ENCODE data around the gene C1QTNF1. TPM values are rescaled to one million over a fixed set of nuclear protein-coding genes. Genes with fewer than 3 reads are reported as not detected.
"Not testable (repeated sequence)": the region's sequence is repeated elsewhere in the genome, so short reads cannot be mapped to it uniquely, and the experiment has no call there.

Gene C1QTNF1
- total RNA-seq, 1 donor from 2014 or later = 0.78 TPM

DNA sequence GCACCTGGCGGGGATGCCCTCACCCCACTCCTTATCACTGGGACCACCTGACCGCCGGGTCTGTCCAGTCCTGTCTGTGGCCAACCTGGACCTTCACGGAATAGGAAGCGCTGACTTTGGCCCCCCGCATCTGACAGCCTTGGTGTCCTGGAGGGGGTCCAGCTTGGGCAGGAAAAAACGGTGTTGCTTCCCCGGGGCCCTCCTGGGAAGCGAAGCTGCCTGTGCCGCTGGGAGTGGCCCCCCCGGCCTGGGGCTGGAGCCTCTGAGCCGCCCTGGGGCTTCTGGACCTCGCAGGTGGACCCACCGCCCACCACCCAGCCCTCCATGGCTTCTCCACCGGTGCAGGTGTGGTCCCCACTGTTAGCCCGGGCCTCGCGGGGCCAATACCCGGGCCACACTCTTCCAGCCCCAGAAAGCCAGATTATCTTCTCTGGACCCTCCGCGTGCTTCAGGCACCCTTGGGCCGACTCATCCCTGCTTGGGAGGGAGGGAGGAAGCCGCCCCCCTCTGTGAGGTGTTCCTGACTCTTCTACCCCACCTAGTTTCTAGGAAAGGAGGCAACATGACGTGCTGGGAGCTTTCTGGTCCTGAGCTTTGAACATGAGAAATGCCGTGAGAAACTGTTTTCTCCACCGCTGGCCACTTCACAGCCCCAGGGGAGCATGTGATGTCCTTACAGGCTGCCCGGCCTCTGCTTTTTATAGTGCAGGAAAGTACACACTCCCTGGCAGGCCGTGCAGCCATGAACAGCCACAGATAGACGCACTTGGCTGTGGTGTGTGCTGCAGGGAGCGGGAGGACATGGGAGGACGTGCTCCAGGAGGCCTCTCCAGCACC lies 1.1 kb downstream of the C1QTNF1 start:
- no peak for DNase-seq

DNA sequence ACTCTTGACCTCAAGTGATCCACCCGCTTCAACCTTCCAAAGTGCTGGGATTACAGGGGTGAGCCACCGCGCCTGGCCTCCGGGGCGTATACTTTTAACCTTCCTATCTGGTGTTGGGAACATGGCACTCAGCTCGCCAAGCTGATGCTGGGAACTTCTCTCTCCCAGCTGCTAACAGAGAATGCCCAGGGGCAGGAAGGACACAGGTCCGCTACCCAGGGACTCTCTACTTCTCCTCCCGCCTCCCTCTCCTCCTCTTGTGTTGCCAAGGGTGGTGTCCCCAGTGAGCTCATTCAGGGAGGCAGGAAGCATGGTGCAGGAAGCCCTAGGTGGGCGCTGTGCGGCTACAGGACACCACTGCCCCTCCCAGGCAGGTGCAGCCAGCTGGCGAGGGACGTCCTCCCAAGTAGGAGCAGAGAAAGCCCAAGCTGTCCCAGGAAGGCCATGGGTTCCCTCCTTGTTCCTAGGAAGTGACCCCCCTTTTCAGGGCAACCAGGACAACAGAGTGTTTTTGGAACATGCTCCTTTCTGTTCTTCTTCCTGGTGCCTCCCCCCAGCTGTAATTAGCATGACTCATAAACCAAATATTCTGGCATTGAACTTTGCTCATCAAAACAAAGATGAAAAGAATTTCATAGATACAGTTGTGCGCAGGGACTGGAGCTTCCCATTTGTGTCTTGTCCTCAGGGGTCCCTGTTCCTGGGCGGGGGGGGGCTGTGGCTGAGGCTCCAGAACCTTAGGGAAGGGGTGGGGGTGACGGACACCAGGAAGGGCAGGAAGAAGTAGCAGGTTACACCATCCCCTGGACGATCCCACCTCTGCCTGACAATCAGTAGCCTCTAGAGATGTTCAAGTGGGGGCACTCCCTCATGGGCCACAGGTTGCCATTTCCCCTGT lies 2.7 kb downstream of the C1QTNF1 start:
- DNase-seq = no peak

DNA sequence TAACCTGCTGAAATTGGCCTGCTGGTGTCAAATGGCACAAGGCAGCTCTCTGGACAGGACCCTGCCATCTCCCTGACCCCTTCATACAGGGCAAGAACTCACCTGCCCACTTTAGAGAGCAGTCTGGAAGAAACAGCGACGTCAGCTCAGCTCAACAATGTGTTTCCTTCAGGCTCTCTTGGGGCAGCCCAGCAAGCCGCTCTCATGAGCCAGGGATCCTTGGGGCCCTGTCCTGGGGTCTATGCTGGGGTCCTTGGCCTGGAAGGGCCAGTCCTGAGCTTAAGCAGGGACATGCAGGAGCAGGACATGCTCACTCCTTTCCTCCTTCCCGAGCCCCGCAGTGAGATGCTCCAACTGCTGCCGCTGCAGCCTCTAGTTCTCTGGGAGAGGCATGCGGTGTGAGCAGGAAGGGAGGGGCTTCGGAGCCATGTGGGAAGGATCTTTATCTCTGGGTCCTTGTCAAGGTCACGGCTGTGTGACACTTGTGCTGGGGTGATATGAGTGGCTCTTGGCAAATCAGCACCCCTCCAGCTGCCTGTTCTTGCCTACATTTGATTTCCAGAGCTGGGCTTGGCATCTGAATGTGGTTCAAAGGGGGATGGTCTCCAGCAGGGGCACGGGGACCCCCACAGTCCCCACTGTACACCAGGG lies 3.4 kb downstream of the C1QTNF1 start:
- no peak for DNase-seq

DNA sequence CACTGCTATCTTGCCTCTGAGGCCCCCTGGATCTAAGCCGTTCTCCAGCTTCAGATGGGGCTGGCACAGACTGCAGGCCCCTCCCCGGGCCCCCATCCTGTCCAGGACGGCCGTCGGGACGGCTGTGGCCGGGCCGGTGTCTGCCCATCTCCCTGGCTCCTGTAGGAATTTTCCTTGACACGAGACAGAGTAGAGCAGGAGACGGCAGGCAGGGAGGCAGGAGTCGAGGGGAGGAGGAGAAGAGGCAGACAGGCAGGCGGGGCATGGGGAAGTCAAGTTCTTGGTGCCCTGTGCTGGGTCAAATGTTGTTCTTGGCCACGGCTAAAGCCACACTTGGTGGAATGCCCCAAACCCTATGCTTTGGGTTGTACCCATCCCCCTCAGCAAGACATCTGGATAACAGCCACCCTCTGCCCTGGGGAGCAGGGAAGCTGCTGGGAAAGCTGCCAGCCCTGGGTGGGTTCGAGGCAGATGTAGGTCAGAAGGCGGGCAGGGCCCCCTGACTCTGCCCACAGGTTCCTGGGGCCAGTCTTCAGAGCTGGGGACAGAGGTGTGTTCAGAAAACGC lies 4.0 kb downstream of the C1QTNF1 start:
- DNase-seq = no peak

DNA sequence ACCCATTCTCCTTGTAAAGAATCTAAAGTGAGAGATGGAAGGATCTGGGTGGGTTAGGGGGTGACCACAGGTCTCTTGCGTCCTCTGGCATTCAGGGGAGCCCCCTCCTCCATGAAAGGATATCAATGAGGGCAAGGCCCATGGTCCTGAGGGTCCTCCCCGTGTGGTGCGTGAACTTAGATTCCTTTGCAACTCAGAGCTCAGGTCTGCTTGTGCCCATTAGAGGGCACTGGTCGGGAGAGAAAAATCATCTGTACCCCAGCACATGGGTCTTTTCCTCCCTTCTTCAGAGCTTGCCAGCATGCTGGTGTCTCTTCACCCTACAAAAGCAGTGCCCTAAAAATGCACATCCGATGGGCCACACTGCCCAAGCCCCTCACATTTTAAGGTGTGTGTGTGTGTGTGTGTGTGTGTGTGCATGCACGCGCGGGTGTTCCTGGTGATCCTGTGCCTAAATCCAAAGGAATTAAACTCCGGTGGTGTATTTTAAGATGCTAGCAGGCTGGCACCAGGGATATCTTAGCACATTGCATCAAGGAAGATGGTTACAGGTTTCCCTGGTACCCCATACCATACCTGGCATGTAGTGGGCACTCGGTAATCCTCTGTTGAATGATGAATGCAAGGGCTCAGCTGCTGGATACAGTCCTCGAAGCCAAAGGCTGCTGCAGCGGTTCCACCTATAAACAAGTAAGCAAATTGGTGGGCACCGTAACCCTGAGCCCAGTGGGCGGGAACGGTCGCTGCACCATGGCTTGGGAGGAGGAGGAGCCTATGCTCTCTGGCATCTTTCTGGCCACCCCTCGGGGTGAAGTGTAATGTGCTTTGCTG lies 4.7 kb downstream of the C1QTNF1 start:
- no peak for DNase-seq

DNA sequence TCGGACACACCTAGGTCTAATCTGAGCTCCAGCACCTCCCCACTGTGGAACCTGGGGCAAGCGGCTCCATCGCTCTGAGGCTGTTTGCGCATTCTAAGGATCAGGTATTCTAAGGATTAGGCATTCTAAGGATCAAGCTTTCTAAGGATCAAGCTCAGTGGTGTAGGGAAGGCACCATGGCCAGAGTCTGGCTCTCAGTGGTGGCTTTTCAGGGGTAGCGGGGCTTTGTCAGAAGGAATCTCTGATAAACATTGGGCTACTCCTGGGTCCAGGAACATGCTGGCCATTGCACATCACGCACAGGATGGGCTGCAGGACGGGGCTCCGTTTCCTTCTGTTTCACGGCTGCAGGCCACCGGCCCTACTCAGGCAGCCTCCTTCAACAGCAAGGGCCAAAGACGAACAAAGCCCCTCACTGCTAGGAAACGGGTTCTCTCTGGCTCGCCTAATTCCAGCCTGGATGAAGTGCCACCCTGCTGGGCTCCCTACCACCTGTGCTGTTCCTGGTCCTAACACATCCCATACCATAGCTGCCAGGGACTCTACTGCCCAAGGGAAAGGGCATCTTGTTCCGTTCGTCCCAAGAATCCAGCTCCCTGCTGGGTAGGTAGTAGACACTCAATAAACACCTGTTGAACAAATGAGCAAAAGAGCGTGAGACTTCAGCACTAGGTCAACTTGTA lies 5.5 kb downstream of the C1QTNF1 start:
- no peak for DNase-seq

DNA sequence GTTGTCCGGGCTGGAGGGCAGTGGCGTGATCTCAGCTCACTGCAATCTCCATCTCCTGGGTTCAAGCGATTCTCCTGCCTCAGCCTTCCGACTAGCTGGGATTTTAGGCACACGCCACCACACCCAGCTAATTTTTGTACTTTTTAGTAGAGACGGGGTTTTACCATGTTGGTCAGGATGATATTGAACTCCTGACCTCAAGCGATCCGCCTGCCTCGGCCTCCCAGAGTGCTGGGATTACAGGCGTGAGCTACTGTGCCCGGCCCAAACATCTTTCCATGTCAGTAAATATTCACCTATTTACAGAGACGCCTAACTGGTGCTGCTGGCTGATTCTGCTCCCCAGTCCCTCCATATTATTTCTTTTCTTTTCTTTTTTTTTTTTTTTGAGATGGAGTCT lies 6.7 kb downstream of the C1QTNF1 start:
- not testable (repeated sequence) for DNase-seq

DNA sequence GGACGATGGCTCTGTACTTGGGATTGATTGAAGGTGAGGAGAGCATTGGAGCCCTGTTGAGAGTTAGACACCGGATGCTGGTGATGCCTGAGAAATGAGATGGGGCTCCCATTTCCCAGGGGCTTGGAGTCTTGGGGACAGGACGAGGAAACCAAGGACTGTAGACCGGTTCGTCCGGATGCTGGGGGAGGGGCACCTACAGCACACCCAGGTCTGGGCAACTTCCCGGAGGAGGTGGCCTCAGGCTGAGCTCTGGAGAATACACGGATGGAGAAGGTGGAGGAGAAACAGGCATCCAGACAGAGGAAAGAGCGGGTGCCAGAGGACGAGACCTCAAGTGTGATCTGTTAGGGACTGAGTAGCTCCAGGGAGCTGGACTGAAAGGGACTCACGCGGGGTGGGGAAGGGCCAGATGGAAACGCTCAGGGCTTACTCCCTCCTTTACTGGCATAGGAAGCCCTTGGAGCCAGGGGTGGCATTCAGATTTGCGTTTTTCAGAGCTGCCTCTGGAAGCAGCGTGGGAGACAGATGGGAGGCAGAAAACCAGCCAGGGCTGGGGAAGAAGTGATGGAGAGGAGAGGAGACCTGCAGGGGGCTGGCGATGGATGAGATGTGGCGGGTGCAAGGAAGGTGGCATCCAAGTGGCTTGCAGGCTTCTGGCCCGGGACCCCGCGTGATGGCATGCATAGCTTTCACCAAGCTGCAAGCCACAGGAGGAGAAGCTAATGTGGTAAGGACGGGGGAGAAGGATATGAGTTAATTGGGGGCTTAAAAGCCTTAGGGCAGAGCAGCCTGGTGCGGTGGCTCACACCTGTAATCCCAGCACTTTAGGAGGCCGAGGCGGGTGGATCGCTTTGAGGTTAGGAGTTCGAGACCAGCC lies 8.3 kb downstream of the C1QTNF1 start:
- no peak for DNase-seq

DNA sequence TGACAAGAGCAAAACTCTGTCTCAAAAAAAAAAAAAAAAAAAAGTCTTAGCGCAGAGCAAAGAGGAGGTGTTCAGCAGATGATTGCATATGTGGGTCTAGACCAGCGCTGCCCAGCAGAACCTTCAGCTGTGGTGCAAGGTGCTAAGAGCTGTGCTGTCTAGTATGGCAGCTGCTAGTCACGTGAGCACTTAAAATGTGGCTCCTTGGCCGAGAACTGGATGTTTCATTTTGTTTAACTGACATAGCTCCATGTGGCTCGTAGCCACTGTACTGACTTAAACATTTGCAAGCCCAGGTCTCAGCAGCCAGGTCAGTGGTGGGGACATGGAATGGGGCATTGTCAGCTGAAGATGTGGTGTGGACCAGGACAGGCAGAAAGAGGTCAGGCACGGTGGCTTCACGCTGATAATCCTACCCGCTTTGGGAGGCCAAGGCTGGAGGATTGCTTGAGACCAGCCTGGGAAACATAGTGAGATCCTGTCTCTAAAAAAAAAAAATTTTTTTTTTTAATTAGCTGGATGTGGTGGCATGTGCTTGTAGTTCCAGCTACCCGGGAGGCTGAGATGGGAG lies 9.2 kb downstream of the C1QTNF1 start:
- no peak for DNase-seq

DNA sequence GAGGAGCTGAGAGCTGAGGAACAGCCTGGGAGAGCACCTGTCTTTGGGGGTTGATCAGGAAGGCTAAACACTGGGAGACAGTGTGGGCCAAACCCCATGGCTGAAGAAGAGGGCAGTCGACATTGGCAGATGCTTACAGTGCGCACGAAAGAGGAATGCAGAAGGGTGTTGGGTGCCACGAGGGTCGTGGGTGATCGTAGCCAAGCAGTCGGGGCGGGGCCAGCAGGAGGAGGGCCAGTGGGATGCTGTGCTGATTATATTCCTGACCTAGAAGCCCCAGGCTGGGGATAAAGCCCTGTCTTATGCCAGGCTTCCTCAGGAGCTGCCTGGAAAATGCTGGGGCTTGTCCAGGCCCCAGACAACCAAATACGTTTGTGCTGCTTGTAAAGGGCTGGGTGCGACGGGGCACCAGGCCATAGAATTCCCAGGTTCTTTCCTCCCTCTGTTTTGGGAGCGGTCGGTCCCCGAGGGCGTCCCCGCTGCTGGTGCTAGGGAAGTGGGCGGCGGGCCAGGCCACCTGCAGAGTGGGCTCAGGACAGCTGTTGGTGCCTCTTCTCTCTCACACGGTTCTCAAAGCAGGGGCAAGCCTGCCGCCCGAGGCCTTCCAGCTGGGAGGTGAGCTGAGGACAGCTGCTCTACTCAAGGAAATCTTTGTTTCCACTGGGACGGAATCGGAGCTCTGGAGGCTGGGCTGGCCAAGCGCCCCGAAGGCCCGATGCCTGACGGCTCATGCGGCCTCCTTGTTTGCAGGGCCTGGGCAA lies 10.0 kb downstream of the C1QTNF1 start:
- DNase-seq = peak; percentile 41

DNA sequence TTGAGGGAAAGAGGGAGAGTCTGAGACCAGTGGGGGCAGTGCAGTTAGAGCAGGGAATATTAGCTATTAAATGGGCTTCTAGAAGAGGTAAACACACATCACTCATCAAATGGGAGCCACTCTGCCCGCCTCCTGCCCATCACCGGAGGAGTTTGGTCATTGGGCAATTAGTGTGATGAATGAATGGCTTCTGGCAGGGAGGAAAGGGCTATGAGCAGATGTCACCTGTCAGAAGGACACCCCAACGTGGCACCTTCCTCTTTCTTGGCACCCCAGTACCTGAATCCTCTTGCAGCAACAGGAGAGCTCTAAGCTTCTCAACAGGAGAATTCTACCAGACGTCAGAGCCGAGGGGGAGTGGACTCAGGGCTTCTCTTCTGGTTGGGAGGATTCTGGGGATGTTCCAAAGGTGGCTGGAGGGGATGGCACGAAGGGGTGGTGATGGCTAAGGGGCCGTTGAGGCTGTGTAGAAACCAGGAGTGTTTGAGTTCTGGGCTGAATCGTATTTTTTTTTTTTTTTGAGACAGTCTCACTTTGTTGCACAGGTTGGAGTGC lies 11.0 kb downstream of the C1QTNF1 start:
- no peak for DNase-seq

DNA sequence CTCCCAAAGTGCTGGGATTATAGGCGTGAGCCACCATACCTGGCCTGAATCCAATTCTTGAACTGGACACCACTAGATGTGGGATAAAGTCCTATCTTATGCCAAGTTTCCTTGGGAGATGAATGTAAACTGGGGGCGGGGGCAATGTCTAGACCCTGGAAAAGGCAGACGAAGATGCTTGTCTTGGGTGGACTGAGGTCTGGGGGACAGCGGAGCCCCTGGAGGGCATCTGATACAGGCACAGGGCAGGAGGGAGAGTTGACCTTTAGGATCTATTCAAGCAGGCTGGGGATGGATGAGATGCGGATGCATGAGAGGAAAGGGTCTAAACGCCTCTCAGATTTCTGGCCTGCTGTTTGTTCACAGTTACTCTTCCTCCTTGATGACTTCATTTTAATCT lies 11.7 kb downstream of the C1QTNF1 start:
- DNase-seq = no peak

DNA sequence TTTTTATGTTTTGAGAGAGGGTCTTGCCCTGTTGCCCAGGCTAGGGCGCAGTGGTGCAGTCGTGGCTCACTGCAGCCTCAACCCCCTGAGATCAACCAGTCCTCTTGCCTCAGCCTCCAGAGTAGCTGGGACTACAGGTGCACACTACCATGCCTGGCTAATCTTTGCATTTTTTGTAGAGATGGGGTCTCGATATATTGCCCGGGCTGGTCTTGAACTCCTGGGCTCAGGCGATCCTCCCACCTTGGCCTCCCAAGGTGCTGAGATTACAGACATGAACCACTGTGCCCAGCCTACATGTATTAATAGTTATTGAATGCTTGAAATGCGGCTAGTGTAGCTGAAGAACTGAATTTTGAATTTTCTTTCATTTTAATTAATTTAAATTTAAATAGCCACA lies 12.2 kb downstream of the C1QTNF1 start:
- no peak for DNase-seq

DNA sequence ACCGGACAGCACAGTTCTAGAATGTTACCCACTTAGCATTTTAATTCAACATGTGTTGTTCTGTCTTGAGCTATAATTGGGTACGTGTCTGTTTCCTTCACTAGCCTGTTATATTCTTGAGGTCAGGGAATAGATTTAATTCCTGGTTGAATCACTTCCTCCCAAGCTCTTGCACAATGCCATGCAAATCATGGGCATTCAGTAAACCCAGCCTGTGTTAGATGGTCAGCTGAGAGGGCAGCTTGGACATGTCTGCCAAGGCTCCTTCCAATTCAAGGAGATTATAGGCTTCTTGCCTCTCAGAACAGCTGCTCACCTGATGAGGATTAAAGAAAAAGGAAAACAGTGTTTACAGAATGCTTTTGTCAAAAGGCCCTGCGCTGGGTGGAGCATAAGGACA lies 12.6 kb downstream of the C1QTNF1 start:
- no peak for DNase-seq

DNA sequence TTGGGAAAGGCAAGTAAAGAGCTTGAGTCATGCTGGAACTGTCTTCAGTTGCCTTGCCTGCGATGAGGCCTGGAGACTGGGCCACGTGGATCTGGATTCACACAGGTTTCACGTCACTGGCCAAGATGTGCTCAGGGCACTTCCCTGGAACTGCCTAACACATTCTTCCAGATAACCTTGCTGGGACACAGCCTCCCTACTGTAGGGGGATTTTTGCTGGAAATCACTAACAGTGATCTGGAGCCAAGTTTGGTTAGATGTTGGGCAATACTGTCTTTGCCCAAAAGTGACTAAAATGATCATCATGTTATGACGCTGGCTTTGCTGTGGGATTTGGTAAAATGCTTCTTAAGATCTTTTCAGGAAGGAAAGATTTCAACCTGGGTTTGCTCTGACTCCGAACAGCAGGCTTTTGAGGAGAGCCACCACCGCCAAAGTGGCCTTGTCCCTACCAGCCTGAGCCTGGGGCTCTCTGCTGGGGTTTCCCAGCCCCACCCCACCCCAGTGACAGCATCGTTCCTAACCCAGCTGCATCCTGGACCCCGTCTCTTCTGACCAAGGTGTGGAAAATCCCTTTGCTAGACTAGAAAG lies 14.7 kb downstream of the C1QTNF1 start:
- no peak for DNase-seq

DNA sequence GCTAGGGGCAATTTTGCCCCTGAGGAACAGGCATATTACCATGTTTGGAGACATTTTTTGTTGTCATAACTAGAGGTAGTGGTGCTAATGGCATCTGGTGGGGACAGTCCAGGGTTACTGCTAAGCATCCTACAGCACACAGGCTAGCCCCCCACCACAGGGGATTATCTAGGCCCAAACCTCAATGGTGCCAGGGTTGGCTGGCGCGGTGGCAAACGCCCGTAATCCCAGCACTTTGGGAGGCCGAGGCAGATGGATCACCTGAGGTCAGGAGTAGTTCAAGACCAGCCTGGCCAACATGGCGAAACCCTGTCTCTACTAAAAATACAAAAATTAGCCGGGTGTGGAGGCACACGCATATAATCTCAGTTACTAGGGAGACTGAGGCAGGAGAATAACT lies 15.2 kb downstream of the C1QTNF1 start:
- no peak for DNase-seq

DNA sequence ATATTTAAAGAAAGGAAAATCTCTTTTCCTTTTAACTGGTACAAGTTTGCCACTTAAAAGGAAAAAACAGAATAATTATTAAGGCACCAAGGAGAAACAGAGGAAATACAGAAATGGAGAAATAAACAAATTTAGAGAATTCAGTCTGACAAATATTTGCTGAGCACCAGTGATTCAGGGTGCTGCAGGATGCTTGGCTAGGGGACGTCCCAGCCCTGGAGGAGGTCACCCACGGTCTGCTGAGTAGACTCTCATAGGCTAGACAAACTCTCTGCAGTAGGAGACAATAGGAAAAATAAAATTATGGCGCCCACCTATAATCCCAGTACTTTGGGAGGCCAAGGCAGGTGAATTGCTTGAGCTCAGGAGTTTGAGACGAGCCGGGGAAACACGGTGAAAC lies 15.9 kb downstream of the C1QTNF1 start:
- DNase-seq = no peak

DNA sequence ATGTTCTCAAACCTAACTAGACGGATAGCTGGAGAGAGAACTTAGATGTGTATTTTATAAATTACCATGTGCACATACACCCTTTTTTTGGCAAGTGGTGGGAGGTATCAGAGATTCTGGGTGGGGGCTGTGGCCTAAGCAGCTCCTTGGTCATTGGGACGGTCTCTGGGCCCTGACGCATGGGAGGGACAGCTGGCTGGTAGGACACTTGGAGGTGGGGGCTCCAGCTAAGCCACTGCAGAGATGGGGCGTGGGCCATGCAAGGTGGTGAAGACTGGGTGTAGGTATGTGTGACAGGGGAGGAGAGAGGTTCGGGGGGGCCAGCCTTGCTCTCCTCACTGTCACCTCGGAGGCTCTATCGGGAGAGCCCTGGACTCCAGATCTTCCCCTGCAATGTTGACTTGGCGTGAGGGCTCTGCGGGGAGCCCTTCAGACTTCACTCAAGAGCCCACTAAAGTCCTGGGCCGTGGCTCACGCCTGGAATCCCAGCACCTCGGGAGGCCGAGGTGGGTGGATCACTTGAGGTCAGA lies 17.1 kb downstream of the C1QTNF1 start:
- DNase-seq = no peak

Data from occipital lobe (tissue), 2 donors.